ENCODE results near the gene VAMP5.

Gene VAMP5

GRCh38 chr2:85642725-85643124 is 58.5 kb downstream of the VAMP5 start:
- no peak for TF ChIP-seq CTCF (conservative IDR thresholded peaks at IDR 0.05)
- TF ChIP-seq ZFX (IDR thresholded peaks at IDR 0.05), result no peak
- H3K27ac ChIP-seq, result no peak overlapping the region
